Activated CD4-positive, alpha-beta memory T cell treated with anti-CD3 and anti-CD28 coated beads, Interleukin-2, amount 10 ng/mL, durations not matched to agents 7 days and 5 days (primary cell): ENCODE results near the gene COG5. TPM values are rescaled to one million over a fixed set of nuclear protein-coding genes. Genes with fewer than 3 reads are reported as not detected.

Source experiments
- CTCF ChIA-PET: fragments of 350-600 bp; sonication (Branson Sonifier 250); formaldehyde crosslinking; loops from one replicate; lab custom pipeline; 2021; ENCODE audit warnings: antibody characterized with exemption, inconsistent platforms; lab: Charles Lee
- POLR2A ChIA-PET: fragments of 350-600 bp; sonication (Branson Sonifier 250); formaldehyde crosslinking; loops from one replicate; lab custom pipeline; 2021; ENCODE audit warnings: antibody characterized with exemption; lab: Charles Lee
- DNase-seq: peaks from one replicate; pipeline ENCODE4 v3.0.0-alpha.2; 2020
- H3K27ac Mint-ChIP-seq: one replicate; pipeline ENCODE4 v1.8.0; 2021; ENCODE audit warnings: mild to moderate bottlenecking, mixed read lengths
- H3K27me3 Mint-ChIP-seq: one replicate; pipeline ENCODE4 v1.8.0; 2021; ENCODE audit warnings: mixed read lengths
- H3K36me3 Mint-ChIP-seq: one replicate; pipeline ENCODE4 v1.8.0; 2021; ENCODE audit warnings: low read depth, mixed read lengths
- H3K4me1 Mint-ChIP-seq: one replicate; pipeline ENCODE4 v1.8.0; 2021; ENCODE audit warnings: mixed read lengths
- H3K4me3 Mint-ChIP-seq: one replicate; pipeline ENCODE4 v1.8.0; 2021; ENCODE audit warnings: mild to moderate bottlenecking, mixed read lengths
- H3K9me3 Mint-ChIP-seq: one replicate; pipeline ENCODE4 v1.8.0; 2021; ENCODE audit warnings: mixed read lengths
- total RNA-seq, 2 experiments: library from RNA; stranded (reverse); gene quantifications; one replicate each; pipeline ENCODE4 v1.2.3, GENCODE V29; 2021

COG5 gene
- total RNA-seq, 2 experiments from 2014 or later: 40.1 to 45.3 TPM

GRCh38 chr7:107495516-107495915 lies 68.2 kb downstream of the COG5 start:
- H3K9me3 Mint-ChIP-seq: peaks cover 2% of the 10 kb centered on the region
- H3K27me3 Mint-ChIP-seq: no peaks in the 10 kb centered on the region
- ChIA-PET CTCF (interaction anchor here (0.9 kb wide), 1 partner anchor 28 kb away, joined by 3 read pairs; no protein-coding TSS in a partner anchor), POLR2A (no interaction called here)
- no peak for DNase-seq
- no peak overlapping the region for H3K27ac Mint-ChIP-seq
- H3K4me3 Mint-ChIP-seq: no peak overlapping the region
- H3K4me1 Mint-ChIP-seq: peaks cover 5% of the 10 kb centered on the region
- peaks cover 12% of the 10 kb centered on the region for H3K36me3 Mint-ChIP-seq

GRCh38 chr7:107494884-107495283 lies 68.8 kb downstream of the COG5 start:
- Mint-ChIP-seq H3K4me3 (no peak overlapping the region), H3K4me1 (peaks cover 5% of the 10 kb centered on the region), H3K27ac (no peak overlapping the region), H3K36me3 (peaks cover 12% of the 10 kb centered on the region), H3K9me3 (peaks cover 2% of the 10 kb centered on the region), H3K27me3 (no peaks in the 10 kb centered on the region)
- DNase-seq: no peak
- ChIA-PET POLR2A (no interaction called here), CTCF (no interaction called here)

- H3K36me3 Mint-ChIP-seq: peaks cover 12% of the 10 kb centered on the region
- H3K27me3 Mint-ChIP-seq: no peaks in the 10 kb centered on the region
- no peak for DNase-seq
- H3K4me1 Mint-ChIP-seq: peaks cover 5% of the 10 kb centered on the region
- peaks cover 2% of the 10 kb centered on the region for H3K9me3 Mint-ChIP-seq
- CTCF ChIA-PET: no interaction called here
- H3K27ac Mint-ChIP-seq: no peak overlapping the region
- H3K4me3 Mint-ChIP-seq: no peak overlapping the region
- POLR2A ChIA-PET: no interaction called here
Measured at GRCh38 chr7:107494315-107494751, 69.4 kb downstream of the COG5 start.

DNA sequence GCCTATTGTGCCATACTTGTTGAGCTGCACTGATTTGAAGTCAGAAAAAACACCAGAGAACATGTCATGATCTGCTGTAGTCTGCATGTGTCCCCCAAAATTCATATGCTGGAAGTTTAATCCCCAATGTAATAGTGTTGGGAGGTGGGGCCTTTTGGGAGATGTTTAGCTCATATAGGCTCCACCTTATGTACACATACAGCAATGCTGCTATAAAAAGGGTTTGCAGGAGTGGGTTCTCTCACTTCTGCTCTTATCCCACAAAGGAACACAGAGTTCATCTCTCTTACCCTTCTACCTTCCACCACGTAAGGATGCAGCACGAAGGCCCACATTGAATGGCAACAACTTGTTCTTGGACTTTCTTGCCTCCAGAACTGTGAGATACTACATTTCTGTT lies 70.8 kb downstream of the COG5 start:
- ChIA-PET POLR2A (no interaction called here), CTCF (no interaction called here)

DNA sequence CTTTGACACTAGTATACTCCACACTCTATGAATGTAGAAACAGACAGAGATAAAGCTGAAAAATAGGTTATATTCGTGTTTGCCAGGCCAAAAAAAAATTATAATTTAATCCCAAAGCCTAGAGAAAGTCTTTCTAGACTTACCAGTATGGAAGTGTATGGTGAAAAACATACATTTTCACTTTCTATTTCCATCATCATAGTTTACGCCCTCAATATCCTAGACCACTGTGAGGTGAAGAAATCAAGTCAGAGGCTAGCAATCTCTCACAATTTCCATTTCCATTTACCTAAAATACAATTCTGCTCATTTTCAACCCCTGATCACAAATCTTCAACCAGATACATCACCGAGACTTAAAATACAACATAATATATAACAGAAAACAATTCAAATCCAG lies 77.7 kb downstream of the COG5 start:
- no peaks in the 10 kb centered on the region for H3K27me3 Mint-ChIP-seq
- no peak overlapping the region for H3K4me3 Mint-ChIP-seq
- H3K27ac Mint-ChIP-seq: no peak overlapping the region
- H3K9me3 Mint-ChIP-seq: no peaks in the 10 kb centered on the region
- ChIA-PET POLR2A (no interaction called here), CTCF (no interaction called here)
- H3K36me3 Mint-ChIP-seq: peaks cover 2% of the 10 kb centered on the region
- H3K4me1 Mint-ChIP-seq: peaks cover 8% of the 10 kb centered on the region
- DNase-seq: no peak

More for the DNA sequence above, 70.8 kb downstream of the COG5 start:
- H3K36me3 Mint-ChIP-seq: peaks cover 12% of the 10 kb centered on the region
- DNase-seq: no peak
- no peak overlapping the region for H3K4me3 Mint-ChIP-seq
- H3K27ac Mint-ChIP-seq: no peak overlapping the region
- H3K4me1 Mint-ChIP-seq: peaks cover 5% of the 10 kb centered on the region
- H3K9me3 Mint-ChIP-seq: peaks cover 2% of the 10 kb centered on the region
- no peaks in the 10 kb centered on the region for H3K27me3 Mint-ChIP-seq

GRCh38 chr7:107482571-107482970 lies 81.1 kb downstream of the COG5 start:
- Mint-ChIP-seq H3K27me3 (no peaks in the 10 kb centered on the region), H3K4me1 (peaks cover 8% of the 10 kb centered on the region), H3K4me3 (no peak overlapping the region), H3K27ac (no peak overlapping the region), H3K9me3 (no peaks in the 10 kb centered on the region), H3K36me3 (peaks cover 2% of the 10 kb centered on the region)
- CTCF ChIA-PET: no interaction called here
- POLR2A ChIA-PET: no interaction called here
- no peak for DNase-seq

- POLR2A ChIA-PET: no interaction called here
- peaks cover 5% of the 10 kb centered on the region for H3K4me1 Mint-ChIP-seq
- H3K27ac Mint-ChIP-seq: no peak overlapping the region
- H3K4me3 Mint-ChIP-seq: no peak overlapping the region
- CTCF ChIA-PET: no interaction called here
- no peaks in the 10 kb centered on the region for H3K36me3 Mint-ChIP-seq
- no peaks in the 10 kb centered on the region for H3K9me3 Mint-ChIP-seq
- DNase-seq: no peak
- no peaks in the 10 kb centered on the region for H3K27me3 Mint-ChIP-seq
Measured at GRCh38 chr7:107480932-107481331, 82.8 kb downstream of the COG5 start.

DNA sequence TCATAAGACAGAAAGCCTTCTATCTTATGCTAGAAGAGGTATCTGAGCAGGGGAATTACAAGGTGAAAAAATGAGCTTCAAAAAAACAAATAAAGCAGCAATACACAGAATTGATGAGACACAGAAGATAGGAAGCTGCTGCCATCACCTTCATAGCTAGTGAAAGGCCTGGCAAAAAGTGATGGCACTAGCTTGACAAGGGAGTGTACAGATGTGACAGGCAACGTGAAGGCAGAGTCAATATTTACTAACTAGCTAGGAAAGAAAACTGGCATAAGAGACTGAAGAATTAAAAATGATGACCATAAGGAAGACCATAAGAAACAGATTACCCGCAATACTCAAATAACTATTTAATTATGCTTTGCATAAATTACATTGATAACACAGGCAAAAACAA lies 84.4 kb downstream of the COG5 start:
- Mint-ChIP-seq H3K9me3 (no peaks in the 10 kb centered on the region), H3K4me1 (no peaks in the 10 kb centered on the region), H3K36me3 (no peaks in the 10 kb centered on the region), H3K4me3 (no peak overlapping the region), H3K27ac (no peak overlapping the region), H3K27me3 (no peaks in the 10 kb centered on the region)
- ChIA-PET CTCF (interaction anchor here (1.0 kb wide), 1 partner anchor 16 kb away, joined by 3 read pairs; no protein-coding TSS in a partner anchor), POLR2A (no interaction called here)
- no peak for DNase-seq

DNA sequence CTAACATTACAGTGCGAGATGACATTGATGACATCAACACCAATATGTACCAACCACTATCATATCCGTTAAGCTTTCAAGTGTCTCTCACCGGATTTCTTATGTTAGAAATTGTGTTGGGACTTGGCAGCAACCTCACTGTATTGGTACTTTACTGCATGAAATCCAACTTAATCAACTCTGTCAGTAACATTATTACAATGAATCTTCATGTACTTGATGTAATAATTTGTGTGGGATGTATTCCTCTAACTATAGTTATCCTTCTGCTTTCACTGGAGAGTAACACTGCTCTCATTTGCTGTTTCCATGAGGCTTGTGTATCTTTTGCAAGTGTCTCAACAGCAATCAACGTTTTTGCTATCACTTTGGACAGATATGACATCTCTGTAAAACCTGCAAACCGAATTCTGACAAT lies 89.6 kb downstream of the COG5 start:
- Mint-ChIP-seq H3K36me3 (no peaks in the 10 kb centered on the region), H3K4me1 (no peaks in the 10 kb centered on the region), H3K27ac (no peak overlapping the region), H3K27me3 (no peaks in the 10 kb centered on the region), H3K9me3 (no peaks in the 10 kb centered on the region), H3K4me3 (no peak overlapping the region)
- ChIA-PET CTCF (interaction anchor here (1.8 kb wide), 1 partner anchor 11 kb away, joined by 6 read pairs; no protein-coding TSS in a partner anchor), POLR2A (no interaction called here)
- no peak for DNase-seq

- H3K36me3 Mint-ChIP-seq: no peaks in the 10 kb centered on the region
- H3K9me3 Mint-ChIP-seq: no peaks in the 10 kb centered on the region
- H3K27me3 Mint-ChIP-seq: no peaks in the 10 kb centered on the region
- no peak for DNase-seq
- ChIA-PET CTCF (interaction anchor here (1.8 kb wide), 1 partner anchor 9 kb away, joined by 6 read pairs; no protein-coding TSS in a partner anchor), POLR2A (no interaction called here)
- H3K4me3 Mint-ChIP-seq: no peak overlapping the region
- no peak overlapping the region for H3K27ac Mint-ChIP-seq
- no peaks in the 10 kb centered on the region for H3K4me1 Mint-ChIP-seq
Measured at GRCh38 chr7:107472116-107472515, 91.6 kb downstream of the COG5 start.

DNA sequence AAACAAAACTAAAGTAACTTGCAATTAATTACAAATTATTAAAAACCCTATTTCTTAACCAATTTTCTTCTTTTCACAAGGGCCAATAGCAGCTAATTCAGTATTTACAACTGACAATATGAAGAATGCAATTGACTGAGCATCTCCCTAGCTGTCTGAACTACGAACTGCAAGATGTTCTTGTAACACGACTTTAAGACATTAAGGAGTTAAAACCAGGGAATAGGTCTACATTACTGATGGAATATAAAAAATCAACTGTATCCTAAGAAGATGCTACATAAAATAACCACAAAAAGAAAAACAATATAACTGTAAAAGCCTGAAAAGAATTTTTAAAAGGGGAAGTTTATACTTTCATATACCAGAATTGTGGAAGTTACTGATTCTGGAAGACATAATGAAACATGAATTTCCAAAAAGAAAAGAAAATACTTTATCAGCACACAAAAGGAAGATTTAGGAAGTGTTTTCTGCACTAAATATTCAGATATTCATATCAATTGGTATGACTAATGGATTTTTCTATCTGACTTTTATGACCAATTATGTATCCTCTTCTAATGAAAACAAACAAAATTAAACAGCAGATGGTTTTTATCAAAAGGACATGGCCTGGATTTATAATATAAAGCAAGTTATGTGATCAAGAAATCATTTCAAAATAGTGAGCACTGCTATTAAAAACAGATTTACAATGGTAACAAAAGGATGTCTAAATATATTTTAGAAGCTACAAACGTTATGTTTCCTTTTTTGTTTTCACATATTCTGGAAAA lies 92.2 kb downstream of the COG5 start:
- ChIA-PET CTCF (no interaction called here), POLR2A (no interaction called here)
- no peak for DNase-seq
- no peak overlapping the region for H3K4me3 Mint-ChIP-seq
- no peaks in the 10 kb centered on the region for H3K36me3 Mint-ChIP-seq
- H3K27ac Mint-ChIP-seq: no peak overlapping the region
- no peaks in the 10 kb centered on the region for H3K9me3 Mint-ChIP-seq
- no peaks in the 10 kb centered on the region for H3K4me1 Mint-ChIP-seq
- H3K27me3 Mint-ChIP-seq: no peaks in the 10 kb centered on the region

DNA sequence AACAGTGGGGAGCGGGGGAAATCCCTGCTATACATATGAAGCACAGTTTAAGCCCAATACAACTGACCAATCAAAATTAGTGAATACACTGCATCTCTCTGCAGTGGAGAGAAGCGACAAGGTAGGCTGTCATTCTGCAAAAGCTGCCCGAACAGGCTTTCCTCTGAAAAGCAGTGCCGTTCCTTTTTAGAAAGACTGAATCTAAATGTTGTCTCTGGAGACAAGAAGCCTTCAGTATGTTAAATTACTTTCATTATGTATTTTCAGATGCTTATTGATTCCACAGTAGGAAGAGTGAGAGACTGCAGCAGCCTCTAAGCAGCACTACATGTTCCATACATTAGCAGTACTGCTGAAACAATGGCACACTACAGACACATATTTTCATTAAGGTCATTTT lies 93.8 kb downstream of the COG5 start, which contains the start of gene GPR22:
TSS of gene GPR22 (plus strand) at position 129 of the 400 bp plus-strand sequence. CDS start 4,004 bp downstream, outside the sequence.
- H3K9me3 Mint-ChIP-seq: no peaks in the 10 kb centered on the region
- H3K4me1 Mint-ChIP-seq: no peaks in the 10 kb centered on the region
- ChIA-PET CTCF (no interaction called here), POLR2A (no interaction called here)
- DNase-seq: no peak
- no peak within 1 kb of the TSS for H3K4me3 Mint-ChIP-seq
- no peak within 1 kb of the TSS for H3K27ac Mint-ChIP-seq
- no peaks in the 10 kb centered on the region for H3K27me3 Mint-ChIP-seq
- H3K36me3 Mint-ChIP-seq: no peaks in the 10 kb centered on the region

DNA sequence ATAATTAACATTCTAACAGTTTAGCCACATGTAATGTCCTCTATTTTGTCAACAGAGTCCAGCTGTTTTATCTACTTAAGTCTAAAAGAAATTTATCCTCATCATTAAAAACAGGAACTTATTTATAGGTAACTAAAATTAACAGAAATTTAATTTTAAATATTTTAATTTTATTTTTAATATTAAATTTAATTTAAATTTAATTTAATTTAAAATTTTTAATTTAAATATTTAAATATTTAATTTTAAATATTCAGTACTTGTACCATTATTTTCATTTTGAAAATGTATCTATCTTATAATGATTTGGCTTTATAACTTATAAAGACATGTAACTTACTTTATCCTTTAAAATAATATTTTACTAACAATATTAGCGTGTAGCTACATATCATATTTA lies 94.9 kb downstream of the COG5 start:
- POLR2A ChIA-PET: no interaction called here
- Mint-ChIP-seq H3K36me3 (no peaks in the 10 kb centered on the region), H3K9me3 (no peaks in the 10 kb centered on the region), H3K4me3 (no peak overlapping the region), H3K27ac (no peak overlapping the region), H3K27me3 (no peaks in the 10 kb centered on the region), H3K4me1 (no peaks in the 10 kb centered on the region)
- no peak for DNase-seq
- CTCF ChIA-PET: no interaction called here

DNA sequence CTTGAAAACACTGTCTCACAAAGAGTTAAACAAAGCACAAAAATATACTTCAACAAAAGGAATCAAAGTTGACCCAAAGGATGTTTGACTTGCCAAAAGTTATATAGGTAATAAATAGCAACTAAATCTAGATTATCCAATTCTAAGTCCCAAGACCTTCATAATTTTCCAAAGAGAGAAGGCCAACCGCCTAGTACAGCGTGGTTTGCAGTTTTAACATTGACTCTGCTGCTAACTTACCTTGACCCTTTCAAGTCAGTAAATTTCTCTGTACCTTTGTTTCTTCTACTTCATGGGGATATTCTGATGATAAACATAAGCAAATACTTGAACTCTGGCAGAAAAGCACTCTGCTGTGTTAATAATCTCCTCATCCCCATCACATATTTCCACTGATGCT lies 95.7 kb downstream of the COG5 start:
- H3K4me3 Mint-ChIP-seq: no peak overlapping the region
- ChIA-PET POLR2A (no interaction called here), CTCF (no interaction called here)
- DNase-seq: no peak
- no peaks in the 10 kb centered on the region for H3K4me1 Mint-ChIP-seq
- no peaks in the 10 kb centered on the region for H3K27me3 Mint-ChIP-seq
- no peaks in the 10 kb centered on the region for H3K9me3 Mint-ChIP-seq
- no peak overlapping the region for H3K27ac Mint-ChIP-seq
- no peaks in the 10 kb centered on the region for H3K36me3 Mint-ChIP-seq
